Putamen (tissue), 1 donor: Measurements from ENCODE around the gene SMOC2.
A peak's percentile ranks its signal among the peaks of the same experiment; 100 is the strongest.

Experiments used
- DNase-seq: peaks from one replicate; pipeline ENCODE4 v3.0.0-alpha.2; 2016; ENCODE audit warnings: low spot score

Gene SMOC2

DNA sequence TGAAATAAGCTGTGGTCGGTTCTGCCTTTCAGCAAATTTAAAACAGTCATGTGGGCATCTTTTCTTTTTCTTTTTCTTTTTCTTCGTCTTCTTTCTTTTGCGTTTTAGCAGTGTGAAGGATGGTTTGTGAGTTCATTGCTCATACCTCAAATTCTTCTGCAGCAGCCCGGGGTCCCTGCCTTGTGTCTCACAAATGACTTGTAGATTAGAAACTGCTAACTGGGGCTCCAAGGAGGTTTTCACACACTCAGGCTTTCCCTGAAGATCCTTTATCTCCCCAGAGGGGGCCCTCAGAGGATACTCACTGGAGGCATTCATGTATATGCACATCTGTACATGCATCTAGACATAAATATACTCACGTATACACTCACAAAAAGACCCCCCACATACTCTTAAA is 1.7 kb downstream of the SMOC2 start:
- DNase-seq, result no peak

- no peak for DNase-seq
These were observed 6.3 kb downstream of the SMOC2 start for GRCh38 chr6:168447282-168447681.

DNA sequence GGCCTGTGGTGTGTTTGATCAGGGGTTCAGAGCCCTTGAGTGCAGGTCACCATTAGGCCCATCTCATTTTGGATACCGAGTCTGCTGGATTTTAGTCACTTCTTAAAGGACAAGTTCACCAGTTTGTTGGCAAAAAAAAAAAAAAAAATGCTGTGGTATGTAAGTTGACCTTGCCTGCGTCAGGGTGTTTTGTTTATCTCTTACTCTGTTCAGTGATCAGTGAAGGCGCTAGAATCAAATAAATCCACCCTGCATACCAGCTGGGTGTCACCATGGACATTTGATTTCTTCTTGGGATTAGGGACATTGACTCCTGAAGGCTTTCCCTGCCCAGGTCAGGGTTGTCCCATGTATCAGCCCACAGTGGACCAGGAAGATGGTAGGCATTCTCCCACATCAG is 6.7 kb downstream of the SMOC2 start:
- DNase-seq, result no peak

- no peak for DNase-seq
These were observed 7.4 kb downstream of the SMOC2 start for GRCh38 chr6:168448243-168448855.

DNA sequence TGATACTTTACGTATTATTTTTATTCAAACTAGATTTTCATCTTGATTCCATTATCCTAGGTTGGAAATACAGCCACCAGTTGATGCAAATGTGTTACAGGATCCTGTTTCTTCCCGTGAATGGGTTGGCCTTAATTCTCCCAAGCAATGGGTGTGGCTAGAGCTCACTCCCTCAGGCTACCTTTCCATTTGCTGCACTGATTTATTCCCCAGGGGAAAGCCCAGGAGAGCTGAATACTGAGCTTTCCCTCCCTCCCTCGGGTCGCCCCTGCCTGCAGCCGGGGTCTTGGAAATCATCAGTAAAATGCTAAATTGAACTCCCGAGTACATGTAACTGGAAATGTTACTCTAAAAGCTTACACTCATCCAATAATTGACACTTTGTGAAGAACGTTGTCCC is 9.9 kb downstream of the SMOC2 start:
- no peak for DNase-seq

- peak; percentile 45 for DNase-seq
These were observed 11.0 kb downstream of the SMOC2 start for GRCh38 chr6:168451805-168452517.

- DNase-seq, result no peak
These were observed 11.8 kb downstream of the SMOC2 start for GRCh38 chr6:168452685-168453377.

DNA sequence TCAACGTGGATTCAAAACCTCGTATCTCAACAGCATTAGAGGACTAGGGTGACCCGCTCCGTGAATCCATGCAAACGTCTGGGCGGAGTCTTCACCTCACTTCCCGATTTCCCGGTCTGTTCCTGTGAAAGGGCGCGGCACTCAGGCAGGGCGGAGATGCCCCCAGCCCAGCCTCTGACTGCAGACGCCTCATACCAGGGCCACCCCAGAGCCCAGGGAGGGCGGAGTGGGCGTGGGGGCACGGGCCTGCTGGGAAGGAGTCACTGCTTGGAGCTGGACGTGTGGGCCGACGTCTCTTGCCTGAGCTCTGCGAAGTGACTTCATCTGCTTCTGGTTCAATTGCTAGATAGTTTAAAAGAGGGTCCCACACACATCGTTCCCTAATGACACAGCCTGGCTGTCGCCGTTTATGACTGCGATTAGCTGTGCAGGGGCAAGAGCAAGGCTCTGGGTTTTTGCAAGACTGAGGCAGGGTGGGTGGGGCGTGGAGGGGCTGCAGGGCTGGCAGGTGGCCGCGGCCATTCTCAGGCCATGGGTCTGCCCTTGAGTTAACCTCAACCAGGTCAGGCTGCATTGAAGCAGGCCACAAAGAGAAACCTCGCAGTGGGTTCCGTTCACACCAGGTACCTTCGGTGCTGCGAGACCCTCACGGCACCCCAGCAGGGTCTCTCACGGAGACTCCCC is 15.0 kb downstream of the SMOC2 start:
- DNase-seq, result no peak

DNA sequence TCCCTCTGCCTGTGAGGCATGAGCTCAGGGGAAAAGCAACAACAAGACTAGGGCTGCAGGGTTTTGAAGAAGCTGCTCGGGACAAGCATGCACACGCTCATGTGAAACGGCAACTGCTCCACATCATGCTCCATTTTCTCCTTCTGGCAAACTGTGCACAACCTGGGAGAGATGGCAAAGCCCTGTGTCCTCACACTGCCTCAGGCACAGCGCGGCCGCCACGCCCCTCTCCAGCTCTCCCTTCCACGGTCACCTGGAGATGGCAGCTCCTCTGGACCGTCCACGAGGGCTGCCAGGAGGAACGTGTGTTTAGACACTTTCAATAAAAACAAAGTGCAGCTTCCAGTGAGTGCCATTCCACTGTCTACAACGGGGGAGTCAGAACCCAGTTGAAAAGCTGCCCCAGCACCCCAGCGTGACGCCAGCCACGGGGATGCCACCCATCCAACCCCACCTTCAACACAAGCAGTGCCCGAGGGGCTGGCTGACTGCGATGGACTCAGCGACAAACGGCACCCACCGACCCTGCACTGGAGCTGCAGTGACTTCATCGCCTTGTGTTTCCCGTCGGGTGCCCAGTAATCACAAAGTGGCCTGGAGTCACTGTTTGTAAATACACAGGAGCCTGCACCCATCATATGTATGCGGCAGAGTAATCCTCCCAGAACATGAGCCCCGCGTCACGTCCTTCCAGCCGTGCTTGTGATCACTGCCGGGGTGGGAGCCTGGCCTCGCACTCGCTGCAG is 16.1 kb downstream of the SMOC2 start:
- DNase-seq, result no peak

GRCh38 chr6:168457653-168457934 is 16.6 kb downstream of the SMOC2 start:
- no peak for DNase-seq

GRCh38 chr6:168458101-168458500 is 17.1 kb downstream of the SMOC2 start:
- DNase-seq, result no peak

- no peak for DNase-seq
These were observed 18.6 kb downstream of the SMOC2 start for GRCh38 chr6:168459572-168459971.

DNA sequence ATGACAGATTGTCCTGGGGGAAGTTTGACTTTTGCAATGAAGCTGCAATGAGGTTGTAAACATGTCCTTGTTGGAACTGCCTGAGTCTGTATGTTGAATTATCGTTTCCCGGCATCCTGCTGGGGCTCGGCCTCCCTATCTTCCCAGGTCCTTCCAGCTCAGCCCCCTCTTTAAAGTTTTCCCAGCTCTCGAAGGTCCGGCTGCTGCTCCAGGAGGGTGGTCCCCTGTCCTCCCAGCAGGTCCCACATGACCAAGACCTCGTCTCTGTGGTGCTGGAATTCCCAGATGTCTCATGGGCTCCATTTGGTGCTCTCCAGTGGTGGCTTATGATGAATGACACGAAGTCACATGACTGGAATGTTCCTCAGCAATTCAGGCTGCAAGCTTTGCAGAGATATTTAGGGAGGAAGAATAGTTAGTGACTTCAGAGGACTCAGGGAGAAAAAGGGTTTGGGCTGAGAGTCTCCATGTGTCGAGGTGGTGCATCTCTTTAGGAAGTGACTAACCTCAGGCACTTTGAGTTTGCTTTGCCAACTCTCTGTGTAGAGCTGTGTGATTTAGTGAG is 21.4 kb downstream of the SMOC2 start:
- DNase-seq, result no peak

DNA sequence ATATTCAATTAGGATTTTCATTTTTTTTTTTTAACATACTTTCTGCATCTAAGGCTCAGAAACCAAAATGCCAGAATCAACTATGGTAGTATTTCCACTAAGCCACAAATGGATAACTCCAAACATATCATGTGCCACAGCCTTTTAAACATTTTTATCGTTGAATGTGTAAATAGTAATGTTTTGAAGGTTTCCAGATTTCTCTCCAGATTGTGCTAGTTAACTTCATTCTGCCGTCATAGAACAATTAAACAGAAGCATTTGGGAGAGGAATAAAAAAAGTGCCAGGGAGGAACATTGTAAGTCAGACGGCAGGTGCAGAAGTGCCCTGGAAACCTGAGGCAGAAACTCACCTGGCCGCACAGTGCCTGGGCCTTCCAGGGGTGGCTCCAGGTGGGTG is 23.6 kb downstream of the SMOC2 start:
- no peak for DNase-seq

DNA sequence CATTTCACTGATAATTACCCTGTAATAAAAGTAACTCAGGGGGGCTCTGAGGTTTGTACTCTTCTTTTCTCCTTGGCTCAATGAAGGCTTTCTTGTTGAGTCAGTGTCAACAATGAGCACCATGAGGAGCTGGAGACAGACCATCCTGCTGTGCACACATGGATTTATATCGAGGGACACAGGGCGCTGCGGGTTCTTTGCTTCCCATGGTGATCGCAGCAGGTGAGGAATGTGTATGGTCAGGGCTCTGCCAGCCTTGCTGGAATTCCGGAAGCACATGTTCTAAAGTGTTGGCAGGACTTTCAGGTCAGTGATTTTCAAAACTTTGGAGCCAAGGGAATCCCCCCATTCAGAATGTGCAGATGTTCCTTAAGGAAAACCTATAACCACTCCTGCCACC is 27.1 kb downstream of the SMOC2 start:
- DNase-seq, result no peak

GRCh38 chr6:168469521-168469920 is 28.5 kb downstream of the SMOC2 start:
- no peak for DNase-seq

DNA sequence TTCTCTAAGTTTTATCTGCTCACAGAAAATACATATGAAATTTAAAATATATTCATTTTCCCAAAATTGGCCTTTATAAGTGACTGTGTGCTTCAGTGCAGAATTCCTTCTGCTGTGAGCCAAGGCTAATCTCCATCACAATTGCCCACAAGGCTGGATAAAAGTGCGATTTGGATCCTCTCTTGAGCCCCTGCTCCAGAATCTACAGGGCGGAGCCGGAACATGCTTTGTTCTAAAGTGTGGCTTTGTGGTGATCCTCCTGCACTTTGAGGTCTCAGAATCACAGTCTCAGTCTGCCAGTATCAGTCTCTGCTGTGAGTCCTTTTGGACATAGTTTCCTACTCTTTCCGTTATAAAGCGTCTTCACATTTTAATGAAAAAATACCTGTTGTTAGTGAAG is 28.9 kb downstream of the SMOC2 start:
- DNase-seq, result no peak

DNA sequence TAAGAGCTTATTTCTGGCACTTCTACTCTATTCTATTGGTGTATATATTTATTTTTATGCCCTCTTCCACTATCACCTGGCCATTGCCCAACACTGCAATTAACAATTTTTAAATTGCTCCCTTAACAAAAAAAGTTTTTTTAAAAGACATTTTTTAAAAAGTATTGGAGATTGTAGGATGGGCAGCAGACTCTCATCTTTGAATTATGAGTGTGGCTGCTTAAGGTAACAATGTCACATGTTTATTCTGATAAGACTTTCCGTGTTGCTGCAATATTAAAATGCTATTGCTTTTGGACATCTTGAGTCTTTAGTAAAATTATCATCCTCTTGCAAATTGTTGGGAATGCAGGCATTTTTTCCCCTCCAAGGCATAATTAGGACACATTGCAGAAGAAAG is 31.4 kb downstream of the SMOC2 start:
- no peak for DNase-seq

DNA sequence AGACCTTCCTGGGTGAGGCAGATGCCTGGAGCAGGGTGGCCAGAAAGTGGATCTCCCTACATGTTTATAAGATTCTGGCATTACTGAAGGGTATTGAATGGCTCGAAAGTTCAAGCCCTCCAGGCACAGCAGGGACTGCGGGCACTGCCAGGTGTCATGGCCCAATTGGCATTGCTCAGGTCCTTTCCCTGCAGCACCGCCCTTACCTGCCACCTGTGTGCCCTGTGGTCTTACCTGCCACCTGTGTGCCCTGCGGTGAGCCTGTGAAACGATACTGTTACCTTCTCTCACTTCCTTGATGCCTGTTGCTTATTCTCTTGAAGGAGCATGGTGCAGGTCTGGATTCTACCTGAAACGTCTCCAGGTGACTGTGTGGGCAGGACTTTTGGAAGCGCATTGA is 32.2 kb downstream of the SMOC2 start:
- DNase-seq, result no peak

- DNase-seq, result no peak
These were observed 34.4 kb downstream of the SMOC2 start for GRCh38 chr6:168475188-168476013.

- DNase-seq, result no peak
These were observed 38.4 kb downstream of the SMOC2 start for GRCh38 chr6:168479421-168479820.
